ENCODE data around the gene KIF19.

KIF19 gene

GRCh38 chr17:74332763-74333283 is 6.8 kb downstream of the KIF19 start:
- 39% methylated on average over 8 of the region's 11 CpGs for WGBS
- no peak overlapping the region for H3K27ac ChIP-seq (ENCODE audit: low read length, poor library complexity, severe bottlenecking)
- H2BK5ac ChIP-seq (ENCODE audit: low read depth, low read length, poor library complexity, severe bottlenecking) = no peak overlapping the region
- no peak overlapping the region for H2AK5ac ChIP-seq (ENCODE audit: low read length, severe bottlenecking)
- DNase-seq = no peak
- no peak overlapping the region for H2BK120ac ChIP-seq (ENCODE audit: low read depth, low read length)
- H2AFZ ChIP-seq (ENCODE audit: low read depth, low read length) = no peak overlapping the region
- no peak overlapping the region for H2BK15ac ChIP-seq (ENCODE audit: low read depth, poor library complexity, severe bottlenecking)
- H3K4me3 ChIP-seq (ENCODE audit: insufficient read depth in 1 of 2, low read depth in 1 of 2, low read length in 2 of 2) = no peak overlapping the region
- H3K18ac ChIP-seq (ENCODE audit: low read depth in 1 of 2, low read length in 2 of 2) = no peak overlapping the region
- H3K14ac ChIP-seq (ENCODE audit: low read length in 2 of 2) = no peak overlapping the region
- no peak overlapping the region for H2BK12ac ChIP-seq (ENCODE audit: low read length in 2 of 2)
- no peak overlapping the region for H3K4me2 ChIP-seq (ENCODE audit: low read length, poor library complexity, severe bottlenecking)
- H3K9me3 ChIP-seq (ENCODE audit: control insufficient read depth, low read length) = peaks cover 8% of the 10 kb centered on the region
- H3K9ac ChIP-seq (ENCODE audit: low read length) = no peak overlapping the region
- no peaks in the 10 kb centered on the region for H3K36me3 ChIP-seq (ENCODE audit: control insufficient read depth in 1 of 2, insufficient read depth in 2 of 2, low read depth in 1 of 2, low read length in 2 of 2)
- H3K27me3 ChIP-seq (ENCODE audit: control insufficient read depth in 1 of 2, insufficient read depth in 1 of 2, low read length in 2 of 2) = peaks cover 20 to 74% of the 10 kb centered on the region in 2 experiments
- no peak overlapping the region for H4K91ac ChIP-seq (ENCODE audit: low read length)
- H3K4ac ChIP-seq (ENCODE audit: low read depth in 1 of 2, low read length in 2 of 2) = no peak overlapping the region
- H3K23ac ChIP-seq (ENCODE audit: low read length in 2 of 2) = no peak overlapping the region
- no peaks in the 10 kb centered on the region for H3K79me1 ChIP-seq (replicated peaks; ENCODE audit: low read length, poor library complexity, severe bottlenecking)
- no peaks in the 10 kb centered on the region for H3K4me1 ChIP-seq (ENCODE audit: control insufficient read depth, insufficient read depth, low read depth, low read length)
- H4K8ac ChIP-seq (ENCODE audit: low read length) = no peak overlapping the region

DNA sequence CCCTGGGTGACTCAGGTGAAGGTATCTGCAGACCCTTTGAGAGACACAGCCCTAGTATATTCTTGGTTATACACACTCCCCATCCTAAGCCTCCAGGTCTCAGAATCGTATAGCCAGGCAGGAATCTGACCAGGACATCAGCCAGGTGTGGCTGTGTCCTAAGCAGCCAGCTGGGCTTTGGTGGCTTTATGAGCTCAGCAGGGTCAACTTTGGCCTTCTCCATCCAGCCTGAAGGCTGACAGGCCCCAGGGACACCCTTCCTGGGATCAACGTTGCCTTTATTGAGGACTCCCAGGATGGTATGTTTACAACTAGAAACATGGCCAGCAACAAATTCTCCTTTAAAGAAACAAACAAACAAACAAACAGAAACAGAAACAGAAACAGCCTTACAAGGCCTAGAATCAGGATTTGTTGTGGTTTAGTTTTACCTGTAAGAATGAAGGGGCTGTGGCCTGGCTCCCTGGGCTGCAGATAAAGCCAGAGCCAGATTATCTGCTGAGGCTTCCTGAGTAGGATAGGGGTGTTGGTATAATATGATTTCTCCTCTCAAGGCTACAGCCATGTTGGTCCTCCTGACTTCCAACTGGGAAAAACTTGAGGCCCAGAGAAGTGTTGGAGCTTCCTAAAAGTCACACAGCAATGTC is 8.5 kb downstream of the KIF19 start:
- no peak overlapping the region for H2BK5ac ChIP-seq (ENCODE audit: low read depth, low read length, poor library complexity, severe bottlenecking)
- H2BK120ac ChIP-seq (ENCODE audit: low read depth, low read length) = no peak overlapping the region
- H3K9me3 ChIP-seq (ENCODE audit: control insufficient read depth, low read length) = peaks cover 8% of the 10 kb centered on the region
- no peak for DNase-seq
- H3K9ac ChIP-seq (ENCODE audit: low read length) = no peak overlapping the region
- no peak overlapping the region for H2AK5ac ChIP-seq (ENCODE audit: low read length, severe bottlenecking)
- no peak overlapping the region for H2BK12ac ChIP-seq (ENCODE audit: low read length in 2 of 2)
- WGBS = 87% methylated on average over 2 of the region's 2 CpGs
- H4K91ac ChIP-seq (ENCODE audit: low read length) = no peak overlapping the region
- H3K79me1 ChIP-seq (replicated peaks; ENCODE audit: low read length, poor library complexity, severe bottlenecking) = no peaks in the 10 kb centered on the region
- H2BK15ac ChIP-seq (ENCODE audit: low read depth, poor library complexity, severe bottlenecking) = no peak overlapping the region
- H3K14ac ChIP-seq (ENCODE audit: low read length in 2 of 2) = no peak overlapping the region
- H3K4ac ChIP-seq (ENCODE audit: low read depth in 1 of 2, low read length in 2 of 2) = no peak overlapping the region
- no peak overlapping the region for H3K4me2 ChIP-seq (ENCODE audit: low read length, poor library complexity, severe bottlenecking)
- H3K27me3 ChIP-seq (ENCODE audit: control insufficient read depth in 1 of 2, insufficient read depth in 1 of 2, low read length in 2 of 2) = peaks cover 23 to 75% of the 10 kb centered on the region in 2 experiments
- H3K23ac ChIP-seq (ENCODE audit: low read length in 2 of 2) = no peak overlapping the region
- H4K8ac ChIP-seq (ENCODE audit: low read length) = no peak overlapping the region
- H3K18ac ChIP-seq (ENCODE audit: low read depth in 1 of 2, low read length in 2 of 2) = no peak overlapping the region
- no peak overlapping the region for H2AFZ ChIP-seq (ENCODE audit: low read depth, low read length)
- H3K36me3 ChIP-seq (ENCODE audit: control insufficient read depth in 1 of 2, insufficient read depth in 2 of 2, low read depth in 1 of 2, low read length in 2 of 2) = no peaks in the 10 kb centered on the region
- no peak overlapping the region for H3K4me3 ChIP-seq (ENCODE audit: insufficient read depth in 1 of 2, low read depth in 1 of 2, low read length in 2 of 2)
- no peaks in the 10 kb centered on the region for H3K4me1 ChIP-seq (ENCODE audit: control insufficient read depth, insufficient read depth, low read depth, low read length)
- no peak overlapping the region for H3K27ac ChIP-seq (ENCODE audit: low read length, poor library complexity, severe bottlenecking)

- Histone ChIP-seq H3K27ac (ENCODE audit: low read length, poor library complexity, severe bottlenecking) (no peak overlapping the region), H2BK120ac (ENCODE audit: low read depth, low read length) (no peak overlapping the region), H3K18ac (ENCODE audit: low read depth in 1 of 2, low read length in 2 of 2) (no peak overlapping the region), H2BK15ac (ENCODE audit: low read depth, poor library complexity, severe bottlenecking) (no peak overlapping the region), H3K4me2 (ENCODE audit: low read length, poor library complexity, severe bottlenecking) (no peak overlapping the region), H3K4me1 (ENCODE audit: control insufficient read depth, insufficient read depth, low read depth, low read length) (no peaks in the 10 kb centered on the region), H4K8ac (ENCODE audit: low read length) (no peak overlapping the region), H4K91ac (ENCODE audit: low read length) (no peak overlapping the region), H3K14ac (ENCODE audit: low read length in 2 of 2) (no peak overlapping the region), H3K23ac (ENCODE audit: low read length in 2 of 2) (no peak overlapping the region), H3K9me3 (ENCODE audit: control insufficient read depth, low read length) (peaks cover 8% of the 10 kb centered on the region), H3K9ac (ENCODE audit: low read length) (no peak overlapping the region), H2BK12ac (ENCODE audit: low read length in 2 of 2) (no peak overlapping the region), H3K36me3 (ENCODE audit: control insufficient read depth in 1 of 2, insufficient read depth in 2 of 2, low read depth in 1 of 2, low read length in 2 of 2) (no peaks in the 10 kb centered on the region), H3K79me1 (replicated peaks; ENCODE audit: low read length, poor library complexity, severe bottlenecking) (no peaks in the 10 kb centered on the region), H3K4ac (ENCODE audit: low read depth in 1 of 2, low read length in 2 of 2) (no peak overlapping the region), H2AFZ (ENCODE audit: low read depth, low read length) (no peak overlapping the region), H3K27me3 (ENCODE audit: control insufficient read depth in 1 of 2, insufficient read depth in 1 of 2, low read length in 2 of 2) (peaks cover 22 to 73% of the 10 kb centered on the region in 2 experiments), H2BK5ac (ENCODE audit: low read depth, low read length, poor library complexity, severe bottlenecking) (no peak overlapping the region), H3K4me3 (ENCODE audit: insufficient read depth in 1 of 2, low read depth in 1 of 2, low read length in 2 of 2) (no peak overlapping the region), H2AK5ac (ENCODE audit: low read length, severe bottlenecking) (no peak overlapping the region)
- WGBS = 67% methylated on average over 5 of the region's 5 CpGs
- no peak for DNase-seq
Measured at GRCh38 chr17:74335529-74336062, 9.6 kb downstream of the KIF19 start.

- H3K4ac ChIP-seq (ENCODE audit: low read depth in 1 of 2, low read length in 2 of 2) = no peak overlapping the region
- H3K27me3 ChIP-seq (ENCODE audit: control insufficient read depth in 1 of 2, insufficient read depth in 1 of 2, low read length in 2 of 2) = peaks cover 15 to 69% of the 10 kb centered on the region in 2 experiments
- H4K91ac ChIP-seq (ENCODE audit: low read length) = no peak overlapping the region
- H3K4me2 ChIP-seq (ENCODE audit: low read length, poor library complexity, severe bottlenecking) = no peak overlapping the region
- no peak overlapping the region for H2BK5ac ChIP-seq (ENCODE audit: low read depth, low read length, poor library complexity, severe bottlenecking)
- no peak overlapping the region for H3K27ac ChIP-seq (ENCODE audit: low read length, poor library complexity, severe bottlenecking)
- H2AFZ ChIP-seq (ENCODE audit: low read depth, low read length) = no peak overlapping the region
- H3K79me1 ChIP-seq (replicated peaks; ENCODE audit: low read length, poor library complexity, severe bottlenecking) = no peaks in the 10 kb centered on the region
- H3K14ac ChIP-seq (ENCODE audit: low read length in 2 of 2) = no peak overlapping the region
- no peak overlapping the region for H2BK15ac ChIP-seq (ENCODE audit: low read depth, poor library complexity, severe bottlenecking)
- H3K4me3 ChIP-seq (ENCODE audit: insufficient read depth in 1 of 2, low read depth in 1 of 2, low read length in 2 of 2) = no peak overlapping the region
- H3K4me1 ChIP-seq (ENCODE audit: control insufficient read depth, insufficient read depth, low read depth, low read length) = no peaks in the 10 kb centered on the region
- no peak overlapping the region for H2BK120ac ChIP-seq (ENCODE audit: low read depth, low read length)
- H3K18ac ChIP-seq (ENCODE audit: low read depth in 1 of 2, low read length in 2 of 2) = no peak overlapping the region
- no peak for DNase-seq
- H3K23ac ChIP-seq (ENCODE audit: low read length in 2 of 2) = no peak overlapping the region
- no peaks in the 10 kb centered on the region for H3K36me3 ChIP-seq (ENCODE audit: control insufficient read depth in 1 of 2, insufficient read depth in 2 of 2, low read depth in 1 of 2, low read length in 2 of 2)
- no peak overlapping the region for H2BK12ac ChIP-seq (ENCODE audit: low read length in 2 of 2)
- no peak overlapping the region for H2AK5ac ChIP-seq (ENCODE audit: low read length, severe bottlenecking)
- peaks cover 8% of the 10 kb centered on the region for H3K9me3 ChIP-seq (ENCODE audit: control insufficient read depth, low read length)
- WGBS = 82% methylated on average over 7 of the region's 7 CpGs
- H4K8ac ChIP-seq (ENCODE audit: low read length) = no peak overlapping the region
- no peak overlapping the region for H3K9ac ChIP-seq (ENCODE audit: low read length)
Measured at GRCh38 chr17:74336307-74336706, 10.3 kb downstream of the KIF19 start.
